Hindlimb muscle (tissue), 1 donor: Measurements from ENCODE around the gene FNBP1. TPM values are rescaled to one million over a fixed set of nuclear protein-coding genes. Genes with fewer than 3 reads are reported as not detected.

Experiments used
- DNase-seq: peaks from one replicate; pipeline ENCODE4 v3.0.0-alpha.2; 2013
- polyA plus RNA-seq: library from polyadenylated mRNA; unstranded; fragments of 120-200 nt; gene quantifications from one replicate; pipeline ENCODE4 v1.2.1, GENCODE V29; 2013; ENCODE audit not compliant: insufficient read length

The FNBP1 gene
- 19.8 TPM for polyA plus RNA-seq

DNA sequence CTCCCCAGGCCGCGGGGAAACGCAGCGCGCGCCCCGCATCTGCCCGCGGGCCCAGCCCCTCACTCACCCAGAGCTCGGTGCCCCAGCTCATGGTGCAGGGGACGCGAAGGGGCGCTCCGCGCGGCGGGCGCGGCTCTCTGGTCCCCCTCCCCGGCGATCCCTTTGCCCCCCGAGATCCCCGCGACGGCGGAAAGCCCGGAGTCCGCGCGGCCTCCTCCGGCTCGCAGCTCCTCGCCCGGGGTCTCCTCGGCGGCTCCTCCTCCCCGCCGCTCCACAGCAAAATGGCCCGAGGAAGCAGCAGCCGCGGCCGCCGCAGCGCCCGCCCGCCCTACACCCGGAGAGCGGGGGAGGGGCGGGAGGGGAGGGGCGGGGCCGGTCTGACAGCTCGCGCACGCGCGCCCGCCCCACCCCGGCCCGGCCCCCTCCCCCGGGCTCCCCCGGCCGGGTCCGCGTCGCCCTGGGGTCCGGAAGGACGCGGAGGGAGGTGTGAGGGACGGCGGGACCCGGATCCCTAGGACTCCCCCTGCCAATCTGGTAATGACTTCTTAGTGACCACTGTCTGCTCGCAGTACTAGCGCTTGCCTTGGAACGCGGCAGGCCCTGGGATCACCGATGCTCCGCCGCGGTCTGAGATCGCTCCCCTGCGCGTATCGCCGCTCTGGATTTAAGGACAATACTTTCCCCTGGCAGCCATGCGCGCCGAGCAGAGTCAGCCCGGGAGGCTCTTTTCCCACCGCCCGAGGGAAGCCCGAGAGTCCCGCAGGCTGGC, at the start of gene FNBP1:
TSS of gene FNBP1 (minus strand) at position 305 of the 769 bp plus-strand sequence. CDS start at position 91, 214 bp downstream.
- peak; percentile 77 for DNase-seq

DNA sequence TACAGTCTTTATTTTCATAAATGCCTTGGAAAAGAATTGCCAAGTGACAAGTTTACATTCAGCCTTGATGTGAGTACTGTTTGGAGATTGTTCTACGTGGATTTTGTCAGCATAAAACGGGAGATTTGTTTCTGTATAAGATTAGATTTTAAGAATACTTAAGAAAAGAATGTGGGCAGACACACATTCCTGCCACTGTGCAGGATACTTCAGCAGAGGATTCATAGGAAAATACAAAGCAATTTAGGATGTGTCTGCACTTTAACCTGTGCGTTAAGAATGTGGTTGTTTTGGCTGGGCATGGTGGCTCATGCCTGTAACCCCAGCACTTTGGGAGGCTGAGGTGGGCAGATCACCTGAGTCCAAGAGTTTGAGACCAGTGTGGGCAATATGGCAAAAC, 47.9 kb upstream of the FNBP1 start:
- DNase-seq: no peak

DNA sequence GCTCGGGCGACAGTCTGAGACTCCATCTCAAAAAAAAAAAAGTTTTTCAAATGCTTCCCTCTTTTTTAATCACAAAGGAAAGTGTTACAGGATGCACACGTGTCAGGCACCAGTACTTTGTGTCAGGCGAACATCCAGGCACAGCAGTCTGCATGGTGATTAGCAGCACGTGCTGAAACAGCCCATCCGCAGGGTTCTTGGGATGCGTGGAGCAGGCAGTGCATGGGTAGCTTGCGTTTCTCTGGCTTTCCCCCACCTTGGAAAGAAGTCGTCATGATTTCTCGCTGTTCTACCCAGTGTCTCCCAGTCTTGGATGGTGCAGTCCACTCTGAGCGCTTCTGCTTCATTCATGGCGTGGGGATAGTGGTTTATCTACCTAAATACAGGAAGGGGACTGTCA, 46.2 kb upstream of the FNBP1 start:
- DNase-seq: no peak

DNA sequence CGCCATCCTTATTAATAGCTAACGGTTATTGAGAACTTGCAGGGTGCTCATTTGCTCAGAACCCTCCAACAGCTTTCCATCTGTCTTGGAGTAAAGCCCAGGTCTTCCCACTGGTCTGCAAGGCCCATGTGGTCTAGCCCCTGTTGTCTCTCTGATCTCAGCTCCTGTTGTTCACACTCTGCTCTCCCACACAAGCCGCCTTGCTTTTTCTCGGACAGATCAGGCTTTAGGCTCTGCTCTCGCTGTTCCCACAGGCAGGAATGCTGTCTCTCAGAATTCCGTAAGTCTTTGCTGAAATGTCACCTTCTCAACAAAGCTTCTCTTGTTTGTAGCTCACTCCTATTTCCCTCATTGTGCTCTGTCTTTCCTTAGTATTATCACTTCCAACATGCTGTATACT, 45.1 kb upstream of the FNBP1 start:
- DNase-seq: no peak

DNA sequence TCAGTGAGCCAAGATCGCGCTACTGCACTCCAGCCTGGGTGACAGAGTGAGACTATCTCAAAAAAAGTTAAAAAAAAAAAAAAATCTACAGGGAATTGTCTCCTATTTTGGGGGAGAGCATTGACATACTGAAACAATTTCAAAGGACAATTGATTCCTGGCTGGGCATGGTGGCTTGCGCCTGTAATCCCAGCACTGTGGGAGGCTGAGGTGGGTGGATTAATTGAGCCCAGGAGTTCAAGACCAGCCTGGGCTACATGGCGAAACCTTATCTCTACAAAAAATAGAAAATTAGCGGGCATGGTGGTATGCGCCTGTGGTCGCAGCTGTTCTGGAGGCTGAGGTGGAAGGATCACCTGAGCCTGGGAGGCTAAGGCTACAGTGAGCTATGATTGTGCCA, 41.3 kb upstream of the FNBP1 start:
- DNase-seq: no peak

DNA sequence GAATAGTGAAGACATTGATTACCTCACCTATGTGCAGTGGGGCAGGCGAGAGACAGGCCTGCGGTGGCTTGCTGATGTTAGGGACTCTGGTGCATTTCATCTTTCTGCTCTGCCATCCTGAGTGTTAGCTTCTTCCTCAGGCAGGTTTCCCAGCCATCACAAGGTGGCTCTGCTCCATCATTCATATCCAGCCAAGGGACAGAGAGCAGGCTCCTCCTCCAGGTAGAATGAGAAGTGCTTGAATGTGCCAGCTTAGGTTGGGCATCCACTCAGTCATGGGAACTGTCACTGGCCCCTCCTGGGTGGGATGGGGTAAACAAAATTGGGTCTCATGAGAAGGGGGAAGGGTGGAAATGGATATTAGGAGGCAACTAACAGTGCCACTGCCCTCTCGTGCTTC, 35.6 kb upstream of the FNBP1 start:
- DNase-seq: no peak

DNA sequence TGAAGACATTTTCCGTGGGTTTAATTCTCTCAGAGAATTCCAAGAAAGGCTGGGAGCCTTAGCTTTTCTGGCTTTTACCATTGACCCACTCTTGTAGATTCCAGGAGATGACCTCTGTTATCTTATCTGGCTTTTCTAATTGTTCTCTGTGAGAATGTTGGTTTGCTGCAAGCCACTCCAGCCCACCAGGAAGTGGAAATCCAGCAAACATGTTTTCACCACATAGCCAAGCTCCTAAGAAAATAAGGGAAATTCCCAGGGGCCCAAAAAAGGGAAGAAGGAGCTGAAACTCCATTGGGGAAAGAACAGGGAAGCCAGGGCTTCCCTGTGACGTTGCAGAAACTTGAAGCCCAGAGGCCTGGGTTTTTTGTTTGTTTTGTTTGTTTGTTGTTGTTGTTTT, 30.4 kb upstream of the FNBP1 start:
- no peak for DNase-seq

DNA sequence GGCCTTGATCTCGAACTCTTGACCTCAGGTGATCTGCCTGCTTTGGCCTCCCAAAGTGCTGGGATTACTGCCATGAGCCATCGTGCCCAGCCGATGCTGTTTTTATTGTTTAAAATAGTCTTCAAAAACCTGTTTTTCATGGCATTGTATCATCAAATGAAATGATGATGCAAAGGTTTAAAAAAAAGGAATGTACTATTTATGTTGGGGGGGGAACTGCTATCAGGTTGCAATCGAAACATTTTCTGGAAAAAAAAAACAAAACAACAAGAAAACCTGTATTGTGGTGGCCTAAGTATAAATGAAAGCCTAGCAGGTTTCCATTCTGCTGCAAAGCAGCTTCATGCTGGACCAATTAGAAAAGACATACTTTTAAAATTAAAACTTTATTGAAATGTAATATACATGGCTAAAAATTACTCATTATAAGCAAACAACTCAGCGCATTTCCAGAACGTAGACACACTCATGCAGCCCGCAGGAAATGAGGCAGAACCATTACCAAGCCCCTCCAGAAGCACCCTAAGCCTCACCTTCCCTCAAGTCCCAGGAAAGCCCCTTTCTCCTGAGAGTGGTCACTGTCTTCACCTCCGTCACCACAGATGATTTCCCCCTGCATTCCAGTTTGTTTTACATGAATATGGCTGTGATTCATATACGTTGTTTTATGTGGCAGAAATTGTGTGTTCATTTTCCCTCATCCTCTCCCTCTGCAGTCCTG, 29.7 kb upstream of the FNBP1 start:
- DNase-seq: no peak

DNA sequence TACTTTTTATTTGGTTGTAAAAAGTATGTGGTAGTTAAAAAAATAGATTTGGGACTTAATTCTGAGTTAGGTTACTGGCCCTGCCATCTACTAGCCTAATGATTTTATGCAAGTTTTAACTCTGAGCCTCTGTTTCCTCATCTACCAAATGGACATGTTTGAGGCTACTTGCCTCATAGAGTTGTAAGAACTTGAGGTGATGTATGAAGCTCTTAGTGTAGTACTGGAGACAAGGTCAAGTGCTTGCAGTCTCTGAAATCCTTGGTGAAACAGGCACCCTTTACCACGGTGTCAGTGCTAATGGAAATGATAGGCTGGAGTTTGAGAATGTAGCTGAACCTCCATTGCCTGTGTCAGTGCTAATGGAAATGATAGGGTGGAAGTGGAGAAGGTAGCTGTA, 26.1 kb upstream of the FNBP1 start:
- no peak for DNase-seq

DNA sequence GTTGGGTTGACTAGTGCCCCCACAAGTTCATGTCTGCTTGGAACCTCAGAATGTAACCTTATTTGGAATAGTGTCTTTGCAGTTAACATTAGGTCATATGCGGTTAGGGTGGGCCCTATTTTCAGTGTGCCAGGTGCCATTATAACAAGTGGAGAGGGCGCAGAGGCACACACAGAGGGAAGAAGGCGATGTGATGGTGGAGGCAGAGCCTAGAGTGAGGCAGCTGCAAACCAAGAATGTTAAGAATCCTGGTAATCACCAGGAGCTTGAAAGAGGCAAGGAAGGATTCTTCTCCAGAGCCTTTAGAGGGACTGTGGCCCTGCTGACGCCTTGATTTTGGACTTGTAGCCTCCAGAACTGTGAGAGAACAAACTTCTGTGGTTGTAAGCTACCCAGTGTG, 21.6 kb upstream of the FNBP1 start:
- no peak for DNase-seq

DNA sequence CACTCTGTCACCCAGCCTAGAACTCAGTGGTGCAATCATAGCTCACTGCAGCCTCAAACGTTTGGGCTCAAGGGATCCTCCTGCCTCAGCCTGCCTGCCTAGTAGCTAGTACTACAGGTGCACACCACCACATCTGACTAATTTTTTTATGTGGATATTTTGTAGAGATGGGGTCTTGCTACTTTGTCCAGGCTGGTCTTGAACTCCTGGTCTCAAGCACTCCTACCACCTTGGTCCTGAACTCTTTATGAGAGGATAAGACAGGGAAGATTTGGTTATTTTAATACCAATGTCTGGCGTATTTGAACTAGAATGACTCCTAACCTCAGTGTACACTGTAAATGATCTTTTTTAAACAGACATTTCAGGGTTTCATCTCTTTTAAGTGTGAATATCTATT, 19.8 kb upstream of the FNBP1 start:
- DNase-seq: no peak

DNA sequence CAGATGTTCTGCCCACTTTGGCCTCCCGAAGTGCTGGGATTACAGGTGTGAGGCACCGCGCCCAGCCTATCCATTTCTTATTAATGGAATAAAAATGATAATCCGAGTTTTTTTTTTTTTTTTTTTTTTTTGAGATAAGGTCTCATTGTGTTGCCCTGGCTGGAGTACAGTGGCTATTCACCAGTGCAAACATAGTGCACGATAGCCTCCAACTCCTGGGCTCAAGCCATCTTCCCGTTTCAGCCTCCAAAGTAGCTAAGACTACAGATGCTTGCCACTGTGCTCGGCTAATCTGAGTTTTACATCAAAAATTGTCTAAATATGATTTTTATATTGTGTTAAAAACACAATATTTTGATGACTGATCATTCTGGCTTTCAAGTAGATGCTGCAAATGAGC, 17.3 kb upstream of the FNBP1 start:
- no peak for DNase-seq

DNA sequence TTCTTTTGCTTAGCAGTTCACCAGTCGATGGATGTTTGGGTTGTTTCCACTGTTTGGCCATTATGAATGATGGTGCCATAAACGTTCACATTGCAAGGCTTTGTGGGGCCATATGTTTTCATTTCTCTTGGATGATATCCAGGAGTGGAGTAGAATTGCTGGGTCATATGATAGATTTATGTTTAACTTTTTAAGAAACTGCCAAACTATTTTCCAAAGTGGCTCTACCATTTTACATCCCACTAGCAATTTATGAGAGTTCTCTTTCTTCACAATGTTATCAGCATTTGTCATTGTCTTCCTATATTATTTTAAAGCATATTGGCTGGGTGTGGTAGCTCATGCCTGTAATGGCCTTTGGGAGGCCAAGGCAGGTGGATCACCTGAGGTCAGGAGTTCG, 15.9 kb upstream of the FNBP1 start:
- no peak for DNase-seq

DNA sequence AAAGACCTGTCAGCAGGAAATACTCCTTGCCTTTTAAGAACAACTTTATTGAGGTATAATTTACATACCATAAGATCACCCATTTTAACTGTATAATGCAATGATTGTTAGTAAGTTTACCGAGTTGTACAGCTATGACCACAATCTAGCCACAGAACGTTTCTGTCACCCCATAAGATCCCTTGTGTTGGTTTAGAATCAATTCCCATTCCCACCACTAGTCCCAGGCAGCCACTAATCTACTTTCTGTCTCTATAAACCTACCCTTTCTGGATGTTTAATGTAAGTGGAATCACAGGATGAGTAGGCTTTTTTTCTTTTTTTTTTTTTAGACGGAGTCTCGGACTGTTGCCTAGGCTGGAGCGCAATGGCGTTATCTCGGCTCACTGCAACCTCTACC, 15.2 kb upstream of the FNBP1 start:
- no peak for DNase-seq

DNA sequence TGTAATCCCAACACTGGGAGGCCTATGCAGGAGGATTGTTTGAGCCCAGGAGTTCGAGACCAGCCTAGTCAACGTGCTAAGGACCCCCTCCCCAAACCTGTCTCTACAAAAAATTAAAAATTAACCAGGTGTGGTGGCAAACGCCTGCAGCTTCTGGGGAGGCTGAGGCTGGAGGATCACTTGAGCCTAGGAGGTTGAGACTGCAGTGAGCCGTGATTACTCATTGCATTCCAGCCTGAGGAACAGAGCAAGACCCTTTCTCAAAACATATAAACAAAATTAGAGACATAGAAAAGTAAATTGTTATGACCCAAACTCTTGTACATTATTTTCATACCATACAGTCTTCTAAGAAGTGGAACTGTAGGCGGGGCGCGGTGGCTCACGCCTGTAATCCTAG, 11.8 kb upstream of the FNBP1 start:
- DNase-seq: no peak

DNA sequence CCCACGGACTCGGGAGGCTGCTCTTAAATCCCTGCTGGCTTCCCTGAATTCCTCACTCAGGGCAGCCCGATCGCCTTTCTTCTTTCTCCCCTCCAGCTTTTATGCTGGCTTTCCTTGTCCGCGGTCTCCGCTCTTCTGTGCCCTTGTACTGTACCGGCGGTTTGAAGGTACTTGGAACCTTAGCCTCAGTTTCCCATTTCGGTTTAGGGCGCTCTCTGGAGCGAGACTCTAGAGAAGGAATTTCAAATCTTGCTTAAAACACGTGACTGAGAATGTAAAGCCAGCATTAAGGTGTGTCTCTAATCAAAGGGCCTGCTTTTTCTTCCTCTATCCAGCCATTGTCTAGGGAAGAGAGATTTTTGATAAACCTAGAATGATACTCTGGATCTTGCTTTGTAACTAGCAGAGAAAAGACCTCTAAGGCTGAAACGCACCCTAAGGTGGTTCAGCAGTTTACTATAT, 11.4 kb upstream of the FNBP1 start:
- DNase-seq: no peak

DNA sequence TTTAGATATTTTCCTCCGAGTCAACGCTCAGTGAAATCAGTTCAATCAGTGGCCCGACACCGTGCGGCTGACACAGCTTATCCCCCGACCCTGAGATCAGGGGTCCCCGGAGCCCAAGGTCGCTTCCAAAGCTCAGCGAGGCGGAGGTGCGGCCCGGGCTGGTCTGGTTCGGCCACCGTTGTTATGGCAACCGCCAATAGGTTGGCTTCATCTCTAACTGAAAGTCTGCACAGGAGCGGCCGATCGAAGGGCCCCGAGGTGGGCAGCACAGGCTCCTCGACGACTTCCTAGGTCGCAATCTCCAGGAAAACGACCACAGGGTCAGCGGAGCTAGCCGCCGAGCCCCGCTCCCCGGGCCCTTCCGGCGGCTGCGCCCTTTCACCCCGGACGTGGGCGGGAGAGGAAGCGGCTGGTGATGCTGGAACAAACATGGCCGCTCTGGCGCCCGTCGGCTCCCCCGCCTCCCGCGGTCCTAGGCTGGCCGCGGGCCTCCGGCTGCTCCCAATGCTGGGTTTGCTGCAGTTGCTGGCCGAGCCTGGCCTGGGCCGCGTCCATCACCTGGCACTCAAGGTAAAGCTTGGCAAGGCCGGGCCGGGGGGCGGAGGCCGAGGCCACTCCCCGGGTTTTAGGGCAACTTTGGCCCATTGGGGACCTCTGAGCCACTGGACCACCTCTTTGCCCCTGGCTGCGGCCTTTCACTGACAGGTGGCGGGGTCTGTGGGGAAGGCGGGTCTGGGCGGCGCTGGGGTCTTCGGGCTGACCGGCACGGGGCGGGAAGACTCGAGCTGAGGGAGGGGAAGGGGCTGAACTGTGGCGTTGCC, 10.7 kb upstream of the FNBP1 start, which contains the start of gene GPR107:
TSS of gene GPR107 (plus strand) at position 403 of the 821 bp plus-strand sequence. CDS start at position 430, 27 bp downstream.
- peak; percentile 84 for DNase-seq

DNA sequence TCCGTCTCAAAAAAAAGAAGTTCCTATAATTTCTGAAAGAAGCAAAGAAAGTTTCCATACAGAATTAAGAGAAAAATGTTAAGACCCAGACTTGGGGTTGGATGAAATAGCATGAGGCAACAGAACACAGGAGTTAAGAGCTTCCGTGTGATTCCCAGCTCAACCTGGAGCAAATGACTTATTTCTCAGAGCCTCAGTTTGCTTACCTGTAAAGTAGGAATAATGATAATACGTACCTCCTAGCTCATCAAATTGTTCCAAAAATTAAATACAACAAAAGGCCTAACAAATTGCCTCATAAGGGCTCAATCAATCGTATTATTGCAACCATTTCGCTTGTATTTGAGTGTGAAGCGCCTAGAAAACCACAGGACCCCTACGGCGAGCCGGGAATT, 10.1 kb upstream of the FNBP1 start:
- DNase-seq: no peak

DNA sequence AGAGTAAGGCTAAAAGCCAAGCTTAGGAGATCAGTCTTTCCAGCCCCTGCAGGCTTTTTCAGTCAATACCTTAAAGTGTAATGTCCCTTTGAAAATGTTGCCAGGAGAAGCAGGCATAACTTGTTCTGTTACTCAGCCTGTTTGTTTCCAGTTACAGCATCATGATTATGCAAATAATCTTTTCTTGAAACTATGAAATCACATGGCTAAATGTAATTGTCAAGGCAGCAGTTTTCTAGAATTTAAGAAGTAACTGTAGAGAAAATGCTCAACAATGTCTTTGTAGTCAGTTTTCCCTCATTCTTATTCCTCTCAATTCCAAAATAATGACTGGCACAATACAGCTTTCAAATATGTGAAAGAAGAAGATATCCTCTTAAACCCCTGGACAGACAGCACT, 8.9 kb upstream of the FNBP1 start:
- no peak for DNase-seq

DNA sequence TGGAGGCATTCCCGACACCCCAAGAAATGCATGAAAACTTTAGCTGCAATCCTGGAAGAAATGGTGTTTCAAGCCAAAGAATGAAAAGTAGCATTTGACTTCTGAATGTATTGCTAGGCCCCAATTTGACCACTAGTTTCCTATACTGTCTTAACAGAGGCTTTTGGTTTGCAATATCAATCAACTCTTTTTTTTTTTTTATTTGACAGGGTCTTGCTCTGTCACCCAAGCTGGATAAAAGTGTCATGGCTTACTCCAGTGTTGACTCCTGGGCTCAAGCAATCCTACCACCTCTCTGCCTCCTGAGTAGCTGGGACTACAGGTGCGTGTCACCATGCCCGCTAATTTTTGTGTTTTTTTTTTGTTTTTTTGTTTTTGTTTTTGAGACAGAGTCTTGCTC, 7.5 kb upstream of the FNBP1 start:
- DNase-seq: no peak

DNA sequence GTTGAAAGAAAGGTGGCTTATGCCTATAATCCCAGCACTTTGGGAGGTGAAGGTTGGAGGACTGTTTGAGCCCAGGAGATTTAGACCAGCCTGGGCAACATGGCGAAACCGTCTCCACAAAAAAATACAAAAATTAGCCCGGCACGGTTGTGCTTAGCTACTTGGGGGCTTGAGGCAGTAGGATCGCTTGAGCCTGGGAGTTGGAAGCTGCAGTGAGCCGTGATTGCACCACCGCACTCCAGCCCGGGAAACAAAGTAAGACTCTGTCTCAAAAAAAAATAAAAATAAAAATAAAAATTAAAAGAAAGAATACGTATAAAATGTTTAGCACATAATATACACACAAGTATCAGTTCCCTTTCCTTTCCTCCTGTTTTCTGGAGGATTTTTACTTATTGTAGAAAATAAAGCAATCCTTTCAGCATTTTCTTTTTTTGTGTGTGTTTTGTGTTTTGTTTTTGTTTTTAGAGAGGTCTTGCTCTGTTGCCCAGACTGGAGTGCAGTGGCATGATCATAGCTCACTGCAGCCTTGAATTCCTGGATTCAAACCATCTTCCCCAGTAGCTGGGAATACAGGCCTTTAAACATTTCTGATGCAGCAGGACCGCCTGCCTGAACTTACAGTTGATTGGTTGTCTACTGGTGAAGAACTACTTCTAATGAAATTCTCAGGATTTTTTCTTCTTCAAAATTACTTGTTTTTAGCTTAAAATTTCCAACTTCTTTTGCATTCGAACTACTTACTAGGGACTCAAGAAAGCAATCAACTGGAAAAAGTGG, 6.6 kb upstream of the FNBP1 start:
- DNase-seq: no peak

DNA sequence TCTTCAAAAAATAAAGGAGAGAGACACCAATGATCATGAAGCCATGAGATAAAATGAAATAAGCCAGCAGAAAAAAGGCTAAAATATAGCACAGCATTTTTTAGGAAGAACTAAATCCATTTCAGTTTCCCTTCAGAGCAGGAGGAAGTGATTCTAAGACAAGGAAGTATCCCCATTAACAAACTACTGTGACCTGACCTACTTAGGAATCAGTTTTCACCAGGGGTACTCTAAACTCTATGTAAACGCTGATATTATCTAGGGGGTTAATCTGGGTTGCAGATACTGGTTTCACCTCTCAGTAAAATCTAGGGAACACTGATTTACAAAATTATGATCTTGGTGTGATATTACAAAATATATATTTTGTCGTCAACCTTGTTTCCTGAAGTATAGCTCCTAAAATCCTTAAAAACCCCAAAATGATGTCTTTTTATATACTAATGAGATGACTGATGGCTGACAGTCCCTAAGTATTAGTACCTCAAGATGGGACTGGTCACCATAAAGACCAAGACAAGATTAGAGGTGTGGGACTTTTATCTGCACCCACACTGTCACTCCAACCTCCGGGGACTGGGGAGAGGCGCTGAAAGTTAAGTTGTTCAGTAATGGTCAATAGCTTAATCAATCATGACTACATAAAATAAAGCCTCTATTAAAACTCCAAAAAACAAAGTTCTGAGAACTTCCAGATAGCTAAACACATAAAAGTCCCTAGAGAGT, 2.9 kb upstream of the FNBP1 start:
- no peak for DNase-seq
